ENCODE measurements around the gene ATP10A.

ATP10A gene

DNA sequence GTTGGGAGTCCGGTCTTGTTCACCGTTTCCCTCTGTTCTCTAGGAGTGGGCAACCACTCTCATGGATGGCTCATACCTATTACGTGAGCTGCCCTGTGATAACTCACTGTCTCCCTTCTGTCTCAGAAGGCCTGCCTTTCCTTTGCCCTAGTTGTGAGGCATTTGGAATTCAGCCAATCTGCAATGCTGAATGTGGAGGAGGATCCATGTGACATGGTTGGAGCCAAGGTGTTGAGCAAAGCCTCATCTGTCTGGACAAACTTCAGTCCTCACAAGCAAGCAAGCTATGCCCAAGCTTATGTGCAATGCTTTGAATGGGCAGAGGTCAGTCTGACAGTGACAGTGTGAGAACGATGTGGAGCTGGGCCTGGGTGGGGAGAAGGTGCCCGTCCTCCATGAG is 37.8 kb upstream of the ATP10A start:
- no peaks in the 10 kb centered on the region for H3K36me3 ChIP-seq (ENCODE audit: control insufficient read depth, insufficient read depth, low read length)
- no peak overlapping the region for H3K4me3 ChIP-seq (ENCODE audit: insufficient read depth, low read depth, low read length)
- H3K9me3 ChIP-seq (ENCODE audit: control insufficient read depth, low read length), result no peaks in the 10 kb centered on the region
- H3K27ac ChIP-seq (ENCODE audit: insufficient read depth, low read depth, low read length, poor library complexity, severe bottlenecking), result no peak overlapping the region
- no peaks in the 10 kb centered on the region for H3K27me3 ChIP-seq (ENCODE audit: control insufficient read depth, insufficient read depth, low read length, poor library complexity, severe bottlenecking)
- H3K4me1 ChIP-seq (ENCODE audit: control insufficient read depth, insufficient read depth, low read length), result no peaks in the 10 kb centered on the region
- WGBS, 2 experiments, result 94 to 96% methylated on average over 5 of the region's 5 CpGs

DNA sequence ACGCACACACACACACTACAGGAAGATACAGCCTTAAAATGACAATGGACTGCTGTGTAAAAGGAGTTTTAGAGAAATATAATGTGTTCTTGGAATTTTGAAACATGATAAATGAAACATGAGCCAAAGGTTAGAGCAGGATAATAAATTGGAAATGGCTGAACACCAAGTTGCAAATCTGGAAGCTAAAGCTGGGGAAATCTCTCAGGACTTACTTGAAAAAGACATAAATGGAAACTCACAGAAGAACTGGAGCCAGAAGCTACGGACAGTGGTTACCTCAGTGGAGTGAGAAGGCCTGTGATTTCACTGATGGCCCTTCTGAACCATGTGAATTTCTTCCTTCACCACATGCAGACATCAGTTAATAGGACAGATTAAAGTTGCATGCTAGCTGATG is 37.3 kb upstream of the ATP10A start:
- WGBS, 2 experiments, result 89 to 93% methylated on average over 1 of the region's 2 CpGs
- Histone ChIP-seq H3K27ac (ENCODE audit: insufficient read depth, low read depth, low read length, poor library complexity, severe bottlenecking) (no peak overlapping the region), H3K4me1 (ENCODE audit: control insufficient read depth, insufficient read depth, low read length) (no peaks in the 10 kb centered on the region)

DNA sequence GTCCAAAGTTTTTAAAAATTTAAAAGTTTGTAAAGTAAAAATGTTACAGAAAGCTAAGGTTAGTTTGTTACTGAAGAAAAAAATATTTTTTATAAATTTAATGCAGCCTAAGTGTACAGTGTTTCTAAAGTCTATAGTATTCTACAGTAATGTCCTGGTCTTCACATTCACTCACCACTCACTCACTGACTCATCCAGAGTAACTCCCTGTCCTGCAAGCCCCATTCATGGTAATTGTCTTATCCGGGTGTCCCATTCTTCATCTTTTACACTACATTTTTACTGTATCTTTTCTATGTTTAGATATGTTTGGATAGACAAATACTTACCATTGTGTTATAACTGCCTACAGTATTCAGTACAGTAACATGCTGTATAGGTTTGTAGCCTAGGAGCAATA is 36.7 kb upstream of the ATP10A start:
- no peaks in the 10 kb centered on the region for H3K4me1 ChIP-seq (ENCODE audit: control insufficient read depth, insufficient read depth, low read length)
- no peaks in the 10 kb centered on the region for H3K27me3 ChIP-seq (ENCODE audit: control insufficient read depth, insufficient read depth, low read length, poor library complexity, severe bottlenecking)
- no peaks in the 10 kb centered on the region for H3K36me3 ChIP-seq (ENCODE audit: control insufficient read depth, insufficient read depth, low read length)
- H3K27ac ChIP-seq (ENCODE audit: insufficient read depth, low read depth, low read length, poor library complexity, severe bottlenecking), result no peak overlapping the region
- 88 to 100% methylated on average over 1 of the region's 1 CpG for WGBS, 2 experiments
- H3K9me3 ChIP-seq (ENCODE audit: control insufficient read depth, low read length), result no peaks in the 10 kb centered on the region
- no peak overlapping the region for H3K4me3 ChIP-seq (ENCODE audit: insufficient read depth, low read depth, low read length)

More for the DNA sequence above, 37.3 kb upstream of the ATP10A start:
- Histone ChIP-seq H3K36me3 (ENCODE audit: control insufficient read depth, insufficient read depth, low read length) (no peaks in the 10 kb centered on the region), H3K27me3 (ENCODE audit: control insufficient read depth, insufficient read depth, low read length, poor library complexity, severe bottlenecking) (no peaks in the 10 kb centered on the region), H3K9me3 (ENCODE audit: control insufficient read depth, low read length) (no peaks in the 10 kb centered on the region), H3K4me3 (ENCODE audit: insufficient read depth, low read depth, low read length) (no peak overlapping the region)

DNA sequence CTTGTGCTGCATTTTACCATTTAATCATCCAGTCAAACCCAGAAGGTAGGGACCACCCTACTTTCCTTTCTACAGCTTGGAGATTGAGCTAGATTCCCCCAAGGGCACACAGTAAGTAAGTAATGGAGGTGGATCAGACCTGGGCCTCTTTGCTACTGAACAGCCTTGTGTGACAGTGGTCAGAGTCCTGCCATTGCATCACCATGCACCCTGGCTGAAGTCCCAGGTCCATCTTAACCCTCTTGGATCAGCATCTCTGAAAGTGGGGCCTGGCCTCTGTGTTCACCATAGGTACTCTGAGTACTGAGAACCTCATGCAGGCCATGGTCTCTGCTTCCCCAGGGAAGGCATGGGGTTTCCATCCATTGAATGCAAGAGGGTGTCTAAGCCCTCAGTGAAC is 34.5 kb upstream of the ATP10A start:
- H3K27ac ChIP-seq (ENCODE audit: insufficient read depth, low read depth, low read length, poor library complexity, severe bottlenecking), result no peak overlapping the region
- H3K27me3 ChIP-seq (ENCODE audit: control insufficient read depth, insufficient read depth, low read length, poor library complexity, severe bottlenecking), result no peaks in the 10 kb centered on the region
- no peaks in the 10 kb centered on the region for H3K9me3 ChIP-seq (ENCODE audit: control insufficient read depth, low read length)
- H3K4me1 ChIP-seq (ENCODE audit: control insufficient read depth, insufficient read depth, low read length), result no peaks in the 10 kb centered on the region
- no peak overlapping the region for H3K4me3 ChIP-seq (ENCODE audit: insufficient read depth, low read depth, low read length)
- no peaks in the 10 kb centered on the region for H3K36me3 ChIP-seq (ENCODE audit: control insufficient read depth, insufficient read depth, low read length)

DNA sequence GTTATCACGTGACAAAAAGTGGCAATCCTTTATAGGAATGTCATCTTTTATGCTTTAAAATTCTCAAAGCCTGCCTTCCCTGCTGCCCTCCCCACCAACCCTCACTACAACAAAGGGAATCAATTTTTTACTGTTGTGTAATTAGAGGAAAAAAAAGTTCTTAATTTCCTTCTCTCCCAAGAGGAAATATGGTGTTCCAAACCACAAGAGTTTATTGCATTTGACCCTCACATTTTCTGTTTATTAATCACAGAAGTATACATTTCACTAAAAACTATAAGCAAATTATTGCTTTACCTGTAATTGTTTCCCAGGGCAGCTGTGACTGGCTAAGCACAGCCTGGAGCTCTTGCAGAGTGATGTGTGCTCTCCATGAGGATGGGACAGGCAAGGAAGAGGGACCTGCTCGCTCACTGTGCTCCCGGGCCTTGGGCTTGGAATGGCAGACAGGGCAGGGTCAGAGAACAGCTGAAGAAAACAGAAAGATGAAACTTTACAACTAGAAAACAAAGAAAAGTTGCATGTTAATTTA is 31.3 kb upstream of the ATP10A start:
- Histone ChIP-seq H3K4me3 (ENCODE audit: insufficient read depth, low read depth, low read length) (no peak overlapping the region), H3K4me1 (ENCODE audit: control insufficient read depth, insufficient read depth, low read length) (no peaks in the 10 kb centered on the region), H3K27ac (ENCODE audit: insufficient read depth, low read depth, low read length, poor library complexity, severe bottlenecking) (no peak overlapping the region), H3K9me3 (ENCODE audit: control insufficient read depth, low read length) (no peaks in the 10 kb centered on the region), H3K36me3 (ENCODE audit: control insufficient read depth, insufficient read depth, low read length) (no peaks in the 10 kb centered on the region), H3K27me3 (ENCODE audit: control insufficient read depth, insufficient read depth, low read length, poor library complexity, severe bottlenecking) (no peaks in the 10 kb centered on the region)
- WGBS, 2 experiments, result 84 to 98% methylated on average over 2 to 3 of the region's 3 CpGs

DNA sequence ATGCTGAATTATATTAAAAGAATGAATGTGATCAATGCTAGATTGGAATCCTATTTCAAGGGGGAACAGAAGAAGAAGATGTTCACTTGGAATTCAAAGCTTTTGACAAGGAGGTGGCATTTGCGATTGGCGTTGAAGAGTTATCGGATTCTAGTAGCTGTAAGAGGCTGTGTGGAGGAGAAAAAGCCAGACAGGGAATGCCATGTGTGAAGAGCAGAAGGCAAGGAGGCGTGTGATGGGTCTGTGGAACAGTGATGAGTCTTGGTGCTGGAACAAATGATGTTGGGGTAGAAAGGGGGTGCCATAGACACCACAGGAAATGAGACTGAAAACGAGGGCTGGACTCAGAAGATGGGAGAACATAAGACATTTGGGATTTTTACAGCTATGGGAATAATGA is 30.5 kb upstream of the ATP10A start:
- no peaks in the 10 kb centered on the region for H3K36me3 ChIP-seq (ENCODE audit: control insufficient read depth, insufficient read depth, low read length)
- no peaks in the 10 kb centered on the region for H3K27me3 ChIP-seq (ENCODE audit: control insufficient read depth, insufficient read depth, low read length, poor library complexity, severe bottlenecking)
- 93 to 95% methylated on average over 5 of the region's 5 CpGs for WGBS, 2 experiments
- no peaks in the 10 kb centered on the region for H3K4me1 ChIP-seq (ENCODE audit: control insufficient read depth, insufficient read depth, low read length)
- no peak overlapping the region for H3K4me3 ChIP-seq (ENCODE audit: insufficient read depth, low read depth, low read length)
- no peak overlapping the region for H3K27ac ChIP-seq (ENCODE audit: insufficient read depth, low read depth, low read length, poor library complexity, severe bottlenecking)
- no peaks in the 10 kb centered on the region for H3K9me3 ChIP-seq (ENCODE audit: control insufficient read depth, low read length)

DNA sequence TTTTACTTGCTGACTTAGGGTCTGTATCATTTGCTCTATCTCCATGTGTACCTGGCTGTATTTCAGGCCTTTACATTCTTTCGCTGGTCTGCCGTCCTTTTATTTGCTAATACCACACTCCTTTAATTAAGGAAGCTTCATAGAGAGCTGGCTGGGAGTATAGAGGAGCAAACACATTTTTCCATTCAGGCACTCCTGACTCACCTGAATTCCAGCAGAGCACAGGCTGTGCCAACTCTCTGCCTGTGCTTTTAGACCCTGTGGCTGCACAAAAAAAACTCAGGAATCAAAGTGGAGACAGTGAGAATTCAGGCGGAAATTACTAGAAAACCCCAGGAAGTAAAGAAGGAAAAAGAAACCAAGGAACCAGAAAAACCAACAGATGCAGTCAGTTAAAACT is 29.0 kb upstream of the ATP10A start:
- no peaks in the 10 kb centered on the region for H3K36me3 ChIP-seq (ENCODE audit: control insufficient read depth, insufficient read depth, low read length)
- H3K4me1 ChIP-seq (ENCODE audit: control insufficient read depth, insufficient read depth, low read length), result no peaks in the 10 kb centered on the region
- H3K9me3 ChIP-seq (ENCODE audit: control insufficient read depth, low read length), result no peaks in the 10 kb centered on the region
- no peak overlapping the region for H3K27ac ChIP-seq (ENCODE audit: insufficient read depth, low read depth, low read length, poor library complexity, severe bottlenecking)
- no peaks in the 10 kb centered on the region for H3K27me3 ChIP-seq (ENCODE audit: control insufficient read depth, insufficient read depth, low read length, poor library complexity, severe bottlenecking)
- 53 to 62% methylated on average over 3 of the region's 3 CpGs for WGBS, 2 experiments
- no peak overlapping the region for H3K4me3 ChIP-seq (ENCODE audit: insufficient read depth, low read depth, low read length)

DNA sequence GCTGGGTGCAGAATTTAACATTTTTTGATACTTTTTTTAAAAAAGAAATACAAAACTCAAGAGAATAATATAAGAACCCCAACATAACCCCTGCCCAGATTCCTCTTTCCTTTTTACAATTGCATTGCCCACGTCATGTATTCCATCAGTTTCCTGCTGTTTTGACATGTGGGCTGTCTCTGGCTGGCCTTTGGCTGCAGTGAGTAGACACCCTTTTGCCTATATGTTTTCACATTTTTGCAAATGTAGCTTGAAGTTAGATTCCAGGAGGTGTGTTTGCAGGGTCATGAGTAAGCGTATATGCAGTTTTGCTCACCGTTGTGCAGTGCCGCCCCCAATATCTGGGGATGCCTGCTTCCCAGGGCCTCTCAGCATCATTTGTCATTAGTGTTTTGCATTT is 28.0 kb upstream of the ATP10A start:
- H3K9me3 ChIP-seq (ENCODE audit: control insufficient read depth, low read length), result no peaks in the 10 kb centered on the region
- no peaks in the 10 kb centered on the region for H3K27me3 ChIP-seq (ENCODE audit: control insufficient read depth, insufficient read depth, low read length, poor library complexity, severe bottlenecking)
- no peaks in the 10 kb centered on the region for H3K4me1 ChIP-seq (ENCODE audit: control insufficient read depth, insufficient read depth, low read length)
- no peak overlapping the region for H3K27ac ChIP-seq (ENCODE audit: insufficient read depth, low read depth, low read length, poor library complexity, severe bottlenecking)
- 93 to 94% methylated on average over 4 of the region's 4 CpGs for WGBS, 2 experiments
- H3K4me3 ChIP-seq (ENCODE audit: insufficient read depth, low read depth, low read length), result no peak overlapping the region
- H3K36me3 ChIP-seq (ENCODE audit: control insufficient read depth, insufficient read depth, low read length), result no peaks in the 10 kb centered on the region

DNA sequence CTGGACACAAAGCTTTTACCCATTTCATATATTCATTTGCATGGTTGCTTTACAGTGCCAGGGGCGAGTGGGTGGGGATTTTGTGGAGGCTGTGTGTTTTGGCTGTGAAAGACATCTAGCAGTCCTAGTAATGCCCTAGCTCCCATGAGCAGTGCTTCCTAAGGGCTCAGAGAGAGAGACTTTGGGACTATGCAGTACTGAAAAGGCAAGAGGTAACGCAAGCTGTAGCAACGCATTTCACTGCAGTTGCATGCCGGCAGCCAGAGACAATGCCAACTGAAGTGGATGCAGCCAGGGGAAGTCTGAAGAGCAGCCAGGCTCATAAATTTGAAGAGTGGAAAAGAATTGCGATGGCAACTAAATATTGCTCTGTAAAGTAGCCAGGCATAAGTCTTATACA is 27.4 kb upstream of the ATP10A start:
- Histone ChIP-seq H3K4me3 (ENCODE audit: insufficient read depth, low read depth, low read length) (no peak overlapping the region), H3K36me3 (ENCODE audit: control insufficient read depth, insufficient read depth, low read length) (no peaks in the 10 kb centered on the region), H3K27me3 (ENCODE audit: control insufficient read depth, insufficient read depth, low read length, poor library complexity, severe bottlenecking) (no peaks in the 10 kb centered on the region), H3K27ac (ENCODE audit: insufficient read depth, low read depth, low read length, poor library complexity, severe bottlenecking) (no peak overlapping the region), H3K4me1 (ENCODE audit: control insufficient read depth, insufficient read depth, low read length) (no peaks in the 10 kb centered on the region), H3K9me3 (ENCODE audit: control insufficient read depth, low read length) (no peaks in the 10 kb centered on the region)
- 84 to 88% methylated on average over 5 of the region's 5 CpGs for WGBS, 2 experiments

DNA sequence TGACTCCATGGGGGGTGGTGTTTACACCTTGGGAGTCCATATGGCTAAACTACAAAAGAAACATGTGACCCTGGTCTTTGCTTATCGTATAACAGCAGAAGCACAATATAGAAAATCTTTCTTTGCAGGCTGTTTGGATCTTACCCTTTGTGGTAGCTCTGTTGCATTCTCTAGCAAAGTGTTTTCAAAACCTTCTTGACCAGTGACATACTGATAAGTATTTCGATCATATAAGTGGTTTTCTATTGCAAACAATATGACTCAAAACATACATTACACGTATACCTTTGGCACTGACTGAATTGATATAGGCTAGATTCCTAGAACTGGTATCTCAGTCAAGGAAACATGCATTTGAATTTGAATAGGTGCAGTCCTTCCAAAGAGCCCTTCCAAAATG is 24.7 kb upstream of the ATP10A start:
- Histone ChIP-seq H3K27ac (ENCODE audit: insufficient read depth, low read depth, low read length, poor library complexity, severe bottlenecking) (no peak overlapping the region), H3K4me3 (ENCODE audit: insufficient read depth, low read depth, low read length) (no peak overlapping the region), H3K4me1 (ENCODE audit: control insufficient read depth, insufficient read depth, low read length) (no peaks in the 10 kb centered on the region), H3K9me3 (ENCODE audit: control insufficient read depth, low read length) (no peaks in the 10 kb centered on the region), H3K27me3 (ENCODE audit: control insufficient read depth, insufficient read depth, low read length, poor library complexity, severe bottlenecking) (no peaks in the 10 kb centered on the region), H3K36me3 (ENCODE audit: control insufficient read depth, insufficient read depth, low read length) (no peaks in the 10 kb centered on the region)
- WGBS, 2 experiments, result 87 to 96% methylated on average over 2 to 3 of the region's 3 CpGs

DNA sequence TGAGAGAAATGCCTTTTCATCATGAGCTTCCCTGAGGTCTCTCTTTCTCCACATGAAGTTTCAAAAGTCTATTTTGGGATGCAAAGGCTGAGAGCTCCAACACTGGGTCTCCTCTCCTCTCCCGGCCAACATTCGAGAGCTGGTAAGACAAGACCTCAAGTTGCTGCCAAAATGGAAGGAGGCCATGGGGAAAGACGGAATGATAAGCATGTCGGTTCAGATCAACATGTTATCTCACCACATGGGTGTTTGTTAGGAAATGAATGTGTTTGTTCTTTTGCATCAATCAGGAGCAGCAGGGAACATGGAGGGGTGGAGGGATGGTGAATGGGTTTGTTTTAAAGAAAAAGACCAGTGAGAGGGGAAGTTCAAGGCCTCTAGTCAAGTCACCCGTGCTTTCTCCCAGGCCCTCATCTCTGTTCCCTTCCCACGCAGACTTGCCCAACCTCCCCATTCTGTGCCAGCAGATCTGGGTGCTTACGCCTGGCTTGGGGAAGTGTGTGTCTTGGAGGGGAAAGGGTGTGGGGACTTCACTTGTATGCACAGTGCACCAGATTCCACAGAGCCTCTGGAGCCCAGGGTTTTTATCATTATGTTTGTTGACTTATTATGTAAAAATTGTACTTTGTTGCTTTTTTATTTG is 23.5 kb upstream of the ATP10A start:
- H3K27me3 ChIP-seq (ENCODE audit: control insufficient read depth, insufficient read depth, low read length, poor library complexity, severe bottlenecking), result no peaks in the 10 kb centered on the region
- H3K4me1 ChIP-seq (ENCODE audit: control insufficient read depth, insufficient read depth, low read length), result no peaks in the 10 kb centered on the region
- no peaks in the 10 kb centered on the region for H3K36me3 ChIP-seq (ENCODE audit: control insufficient read depth, insufficient read depth, low read length)
- no peak overlapping the region for H3K4me3 ChIP-seq (ENCODE audit: insufficient read depth, low read depth, low read length)
- no peaks in the 10 kb centered on the region for H3K9me3 ChIP-seq (ENCODE audit: control insufficient read depth, low read length)
- 88 to 90% methylated on average over 7 of the region's 7 CpGs for WGBS, 2 experiments
- no peak overlapping the region for H3K27ac ChIP-seq (ENCODE audit: insufficient read depth, low read depth, low read length, poor library complexity, severe bottlenecking)
